Esophagus muscularis mucosa (tissue), 3 donors: Measurements from ENCODE around the gene KIF19.

ENCODE experiments used
- CTCF ChIP-seq, 3 experiments: fragments of 200-600 bp in 2 of 3; fragments of 450-650 bp in 1 of 3; sonication (generic) in 2 of 3; IDR thresholded peaks; one replicate each; pipeline ENCODE4 v1.5.1; 2017 to 2019; ENCODE audit warnings: antibody characterized with exemption in 3 of 3, mild to moderate bottlenecking in 2 of 3, moderate library complexity in 1 of 3
- POLR2A ChIP-seq: fragments of 450-650 bp; IDR thresholded peaks from one replicate; pipeline ENCODE4 v1.6.1; 2017; ENCODE audit warnings: antibody characterized with exemption, moderate library complexity, mild to moderate bottlenecking, low read depth
- POLR2AphosphoS5 ChIP-seq, 2 donors: sonication (generic); formaldehyde crosslinking; IDR thresholded peaks; one replicate each; pipeline ENCODE4 v1.6.1; 2017; ENCODE audit warnings: antibody characterized with exemption in 2 of 2

GRCh38 chr17:74287031-74287602, 38.9 kb upstream of the KIF19 start:
- no peak for TF ChIP-seq CTCF (IDR thresholded peaks at IDR 0.05)
- no peak for TF ChIP-seq POLR2A
- TF ChIP-seq POLR2AphosphoS5 (IDR thresholded peaks at IDR 0.05) = no peak
